Epithelial cell of proximal tubule (primary cell): Measurements from ENCODE around the gene NPFF. TPM values are rescaled to one million over a fixed set of nuclear protein-coding genes. Genes with fewer than 3 reads are reported as not detected.

Source experiments
- DNase-seq: peaks from one replicate; pipeline ENCODE4 v3.0.0-alpha.2; 2011; ENCODE audit warnings: low read depth
- H3K4me3 ChIP-seq: 2 replicates; pipeline ENCODE4 v1.5.1; 2011; ENCODE audit warnings: low read depth, mild to moderate bottlenecking, low read length
- total RNA-seq: library from RNA; depleted of rRNA; stranded (reverse); fragments of >200 nt; gene quantifications from 2 replicates; pipeline ENCODE4 v1.2.3, GENCODE V29; 2015
- TF ChIP-seq, protein P1 (sequence below): conservative IDR thresholded peaks from 2 replicates; pipeline ENCODE4 v1.5.1; 2012; ENCODE audit warnings: low read depth, mild to moderate bottlenecking, low read length

Gene NPFF
- total RNA-seq, 1 donor from 2014 or later, result not detected

- TF ChIP-seq, protein P1, sequence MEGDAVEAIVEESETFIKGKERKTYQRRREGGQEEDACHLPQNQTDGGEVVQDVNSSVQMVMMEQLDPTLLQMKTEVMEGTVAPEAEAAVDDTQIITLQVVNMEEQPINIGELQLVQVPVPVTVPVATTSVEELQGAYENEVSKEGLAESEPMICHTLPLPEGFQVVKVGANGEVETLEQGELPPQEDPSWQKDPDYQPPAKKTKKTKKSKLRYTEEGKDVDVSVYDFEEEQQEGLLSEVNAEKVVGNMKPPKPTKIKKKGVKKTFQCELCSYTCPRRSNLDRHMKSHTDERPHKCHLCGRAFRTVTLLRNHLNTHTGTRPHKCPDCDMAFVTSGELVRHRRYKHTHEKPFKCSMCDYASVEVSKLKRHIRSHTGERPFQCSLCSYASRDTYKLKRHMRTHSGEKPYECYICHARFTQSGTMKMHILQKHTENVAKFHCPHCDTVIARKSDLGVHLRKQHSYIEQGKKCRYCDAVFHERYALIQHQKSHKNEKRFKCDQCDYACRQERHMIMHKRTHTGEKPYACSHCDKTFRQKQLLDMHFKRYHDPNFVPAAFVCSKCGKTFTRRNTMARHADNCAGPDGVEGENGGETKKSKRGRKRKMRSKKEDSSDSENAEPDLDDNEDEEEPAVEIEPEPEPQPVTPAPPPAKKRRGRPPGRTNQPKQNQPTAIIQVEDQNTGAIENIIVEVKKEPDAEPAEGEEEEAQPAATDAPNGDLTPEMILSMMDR, result no peak
- DNase-seq, result no peak
These were observed 43.3 kb downstream of the NPFF start for GRCh38 chr12:53463802-53464560.

DNA sequence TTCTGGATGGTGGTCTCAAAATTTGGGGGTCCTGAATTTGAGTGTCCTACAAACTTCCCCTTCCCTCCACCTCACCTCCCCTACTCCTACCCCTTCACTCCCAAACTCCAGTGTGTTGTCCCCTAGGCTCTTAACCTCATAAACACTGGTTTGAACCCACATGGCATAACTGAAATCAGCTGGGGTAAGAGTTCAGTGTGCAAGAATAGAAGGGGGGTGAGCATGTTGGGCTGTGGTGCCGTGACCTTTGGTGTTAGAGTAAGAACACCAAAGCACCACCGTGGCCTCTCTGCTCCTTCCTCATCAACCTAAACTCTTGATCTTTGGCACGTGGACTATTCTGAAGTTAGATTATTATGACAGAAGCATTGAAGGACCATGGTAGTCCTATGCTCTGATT is 44.3 kb downstream of the NPFF start:
- TF ChIP-seq, protein P1, result no peak
- no peak for DNase-seq
- H3K4me3 ChIP-seq, result no peak overlapping the region

More at GRCh38 chr12:53463802-53464560, 43.3 kb downstream of the NPFF start:
- H3K4me3 ChIP-seq, result no peak overlapping the region

DNA sequence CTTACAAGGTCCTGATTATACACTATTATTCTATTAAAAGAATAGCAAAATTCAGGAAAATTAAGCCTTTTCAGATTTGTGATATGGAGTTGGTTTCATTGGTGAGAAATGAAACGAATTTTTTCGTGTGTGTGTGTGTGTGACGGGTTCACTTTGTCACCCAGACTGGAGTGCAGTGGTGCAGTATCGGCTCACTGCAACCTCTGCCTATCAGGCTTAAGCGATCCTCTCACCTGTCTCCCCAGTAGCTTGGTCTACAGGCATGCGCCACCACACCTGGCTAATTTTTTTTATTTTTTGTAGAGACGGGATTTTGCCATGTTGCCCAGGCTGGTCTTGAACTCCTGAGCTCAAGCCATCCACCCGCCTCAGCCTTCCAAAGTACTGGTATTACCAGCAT is 45.7 kb downstream of the NPFF start:
- TF ChIP-seq, protein P1, result no peak
- DNase-seq, result no peak
- H3K4me3 ChIP-seq, result no peak overlapping the region

- no peak overlapping the region for H3K4me3 ChIP-seq
- TF ChIP-seq, protein P1, result no peak
- no peak for DNase-seq
These were observed 46.2 kb downstream of the NPFF start for GRCh38 chr12:53461059-53461458.

- TF ChIP-seq, protein P1, result no peak
- no peak overlapping the region for H3K4me3 ChIP-seq
- DNase-seq, result no peak
These were observed 48.2 kb downstream of the NPFF start for GRCh38 chr12:53459097-53459496.

Other genes with a start within 250 kb of the NPFF start
- 32.0 and 40.1 TPM in 2 replicates for gene ESPL1, start 239.2 kb downstream of the NPFF start, total RNA-seq
- gene PFDN5, start 211.9 kb downstream of the NPFF start, total RNA-seq, result 353 and 443 TPM in 2 replicates
- gene MYG1, start 207.8 kb downstream of the NPFF start, total RNA-seq, result 65.3 and 70.9 TPM in 2 replicates
- gene AAAS, start 185.9 kb downstream of the NPFF start, total RNA-seq, result 80.3 and 84.5 TPM in 2 replicates
- gene SP7, start 171.1 kb downstream of the NPFF start, total RNA-seq, result not detected in 2 replicates
- gene SP1, start 127.3 kb downstream of the NPFF start, total RNA-seq, result 29.2 and 33.6 TPM in 2 replicates
- not detected in 2 replicates for gene AMHR2, start 83.6 kb downstream of the NPFF start, total RNA-seq
- 132 and 137 TPM in 2 replicates for gene PRR13, start 65.8 kb downstream of the NPFF start, total RNA-seq
- gene PCBP2, start 55.4 kb downstream of the NPFF start, total RNA-seq, result 153 and 169 TPM in 2 replicates
- gene MAP3K12, start 8.0 kb downstream of the NPFF start, total RNA-seq, result 5.8 and 16.7 TPM in 2 replicates
- 51.9 and 78.2 TPM in 2 replicates for gene TARBP2, start 6.2 kb downstream of the NPFF start, total RNA-seq
- 8.8 and 9.2 TPM in 2 replicates for gene ATF7, start 118.9 kb upstream of the NPFF start, total RNA-seq
- 311 and 313 TPM in 2 replicates for gene ATP5MC2, start 168.6 kb upstream of the NPFF start, total RNA-seq
- gene CALCOCO1, start 220.0 kb upstream of the NPFF start, total RNA-seq, result 16.8 and 41.2 TPM in 2 replicates
- not detected in 2 replicates for gene CISTR, start 244.5 kb upstream of the NPFF start, total RNA-seq